GM12878 (cell line): Measurements from ENCODE around the gene KRT222.

Experiments used
- CTCF ChIP-seq, 3 experiments: IDR thresholded peaks in 2 of 3; conservative IDR thresholded peaks in 1 of 3; 2 replicates each; pipeline ENCODE4 v1.5.1; 2011; ENCODE audit warnings: low read depth in 3 of 3, low read length in 3 of 3, mild to moderate bottlenecking in 3 of 3, control low read depth in 2 of 3, moderate library complexity in 2 of 3, inconsistent platforms in 1 of 3, mixed read lengths in 1 of 3; ENCODE audit not compliant: control insufficient read depth in 2 of 3, insufficient read depth in 1 of 3; ENCODE audit errors: extremely low read depth in 1 of 3
- EZH2 ChIP-seq: IDR thresholded peaks from 2 replicates; pipeline ENCODE4 v1.6.1; 2012; ENCODE audit warnings: low read depth, mild to moderate bottlenecking, control low read depth, inconsistent platforms, low read length, borderline replicate concordance; ENCODE audit not compliant: control insufficient read depth
- HCFC1 ChIP-seq: fragments of 150-350 bp; IDR thresholded peaks from 2 replicates; pipeline ENCODE4 v1.6.1; 2014; ENCODE audit warnings: low read length
- MEF2A ChIP-seq: IDR thresholded peaks from 2 replicates; pipeline ENCODE4 v1.6.1; 2011; ENCODE audit warnings: low read depth, mild to moderate bottlenecking, low read length, moderate library complexity; ENCODE audit not compliant: insufficient read depth
- SIX5 ChIP-seq: IDR thresholded peaks from 2 replicates; pipeline ENCODE4 v1.6.1; 2011; ENCODE audit warnings: mild to moderate bottlenecking, low read depth, low read length, moderate library complexity; ENCODE audit not compliant: severe bottlenecking
- USF2 ChIP-seq: IDR thresholded peaks from 2 replicates; pipeline ENCODE4 v1.6.1; 2011; ENCODE audit warnings: low read depth, low read length, improper control_type of control experiment, borderline replicate concordance
- YBX1 ChIP-seq: fragments of 450-650 bp; IDR thresholded peaks from 2 replicates; pipeline ENCODE4 v1.6.1; 2016; ENCODE audit warnings: antibody characterized with exemption

- TF ChIP-seq CTCF (IDR thresholded peaks at IDR 0.05 in 2 of 3, conservative IDR thresholded peaks at IDR 0.05 in 1 of 3; ENCODE audit: control insufficient read depth in 2 of 3, extremely low read depth in 1 of 3, insufficient read depth in 1 of 3, low read depth in 3 of 3, low read length in 3 of 3) (no peak), YBX1 (no peak), HCFC1 (no peak), MEF2A (no peak), EZH2 (no peak), SIX5 (no peak), USF2 (no peak)
Measured at GRCh38 chr17:40608061-40608581, 56.9 kb downstream of the KRT222 start.
